SK-N-MC (cell line): ENCODE results near the gene ADPRS.

Experiments used
- DNase-seq: peaks from one replicate; pipeline ENCODE4 v3.0.0-alpha.2; 2011; ENCODE audit warnings: low read depth, low spot score
- H3K27ac ChIP-seq: fragments of 200-600 bp; sonication (generic); 2 replicates; pipeline ENCODE4 v1.5.1; 2016; ENCODE audit warnings: mixed run types
- H3K36me3 ChIP-seq: fragments of 200-600 bp; sonication (generic); 2 replicates; pipeline ENCODE4 v1.6.1; 2017; ENCODE audit warnings: antibody characterized with exemption, low read length, mixed read lengths; ENCODE audit not compliant: insufficient read depth
- H3K4me3 ChIP-seq: fragments of 200-600 bp; sonication (generic); 2 replicates; pipeline ENCODE4 v1.5.1; 2016
- H3K9ac ChIP-seq: fragments of 200-600 bp; sonication (generic); 2 replicates; pipeline ENCODE4 v1.8.0; 2017; ENCODE audit warnings: mixed run types, mixed read lengths; ENCODE audit not compliant: insufficient read length
- H3K9me3 ChIP-seq: fragments of 200-600 bp; sonication (generic); 2 replicates; pipeline ENCODE4 v1.6.1; 2017; ENCODE audit warnings: low read depth, mild to moderate bottlenecking, antibody characterized with exemption, low read length, moderate library complexity, mixed read lengths
- EZH2 ChIP-seq: fragments of 200-600 bp; sonication (generic); IDR thresholded peaks from one replicate; pipeline ENCODE4 v1.6.1; 2017; ENCODE audit warnings: antibody characterized with exemption
- FOXP2 ChIP-seq: optimal IDR thresholded peaks from 2 replicates; pipeline ENCODE3; 2011; ENCODE audit warnings: mild to moderate bottlenecking, moderate library complexity; ENCODE audit not compliant: insufficient read depth; ENCODE audit errors: extremely low read length, control extremely low read depth
- POLR2AphosphoS5 ChIP-seq: IDR thresholded peaks from 2 replicates; pipeline ENCODE4 v1.6.1; 2012; ENCODE audit warnings: mild to moderate bottlenecking, low read depth, low read length, borderline replicate concordance

The ADPRS gene

DNA sequence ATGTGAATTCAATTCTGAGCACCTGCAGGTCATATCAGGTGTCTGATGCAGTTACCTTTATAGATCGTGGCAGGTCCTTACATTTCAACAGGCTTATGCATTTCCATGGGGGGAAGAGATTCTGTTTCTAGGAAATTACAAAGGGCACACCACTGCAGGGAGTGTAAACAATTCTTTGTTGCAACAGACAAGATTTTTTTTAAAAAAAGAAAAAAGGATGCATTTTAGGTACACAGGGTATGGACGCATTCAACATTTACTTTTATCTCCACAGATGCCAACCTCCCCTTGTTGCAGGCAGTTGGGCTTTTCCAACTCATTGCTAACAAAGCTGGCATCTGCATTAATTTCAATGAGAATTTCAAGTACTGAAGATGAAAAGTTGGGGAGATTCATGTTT, 18.3 kb upstream of the ADPRS start:
- DNase-seq: no peak
- Histone ChIP-seq H3K36me3 (no peaks in the 10 kb centered on the region), H3K27ac (no peak overlapping the region), H3K9ac (no peak overlapping the region), H3K9me3 (no peaks in the 10 kb centered on the region; the same call in 1 of the 2 replicates), H3K4me3 (no peak overlapping the region)
- TF ChIP-seq FOXP2: no peak
- no peak for TF ChIP-seq POLR2AphosphoS5
- TF ChIP-seq EZH2: no peak

DNA sequence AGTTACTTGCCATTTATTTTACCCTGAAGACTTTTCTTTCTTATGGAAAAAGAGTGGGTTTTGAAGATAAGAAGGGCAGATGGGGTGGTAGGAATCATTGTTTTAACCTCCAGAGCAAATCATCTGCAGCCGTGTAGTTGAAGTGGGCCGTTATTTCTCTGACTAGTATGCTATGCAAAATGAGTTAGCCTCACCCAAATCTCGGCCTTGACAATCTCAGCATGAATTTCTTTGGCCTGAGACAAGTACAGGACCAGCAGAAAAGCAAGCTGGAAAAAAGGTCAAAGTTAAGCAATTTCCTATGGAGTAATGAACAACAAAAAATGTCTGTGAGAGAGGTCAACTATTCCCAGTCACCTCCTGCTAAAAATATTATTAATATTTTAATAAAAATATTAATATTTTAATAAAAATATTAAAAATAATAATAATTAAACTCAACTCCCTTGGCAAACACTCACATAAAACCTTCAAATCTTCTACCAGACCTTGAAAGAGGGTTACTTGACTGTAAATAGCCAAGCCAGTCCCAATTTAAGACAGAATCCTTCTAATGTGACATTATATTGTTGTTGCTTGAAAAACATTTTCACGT, 11.6 kb upstream of the ADPRS start:
- DNase-seq: no peak
- TF ChIP-seq EZH2 (no peak), FOXP2 (no peak), POLR2AphosphoS5 (no peak)
- H3K36me3 ChIP-seq: no peaks in the 10 kb centered on the region
- 0 out of 2 replicates have a peak overlapping the region, but pooled peaks have one; percentile 11 for H3K27ac ChIP-seq
- H3K9me3 ChIP-seq: no peaks in the 10 kb centered on the region
- H3K9ac ChIP-seq: no peak overlapping the region
- H3K4me3 ChIP-seq: no peak overlapping the region

DNA sequence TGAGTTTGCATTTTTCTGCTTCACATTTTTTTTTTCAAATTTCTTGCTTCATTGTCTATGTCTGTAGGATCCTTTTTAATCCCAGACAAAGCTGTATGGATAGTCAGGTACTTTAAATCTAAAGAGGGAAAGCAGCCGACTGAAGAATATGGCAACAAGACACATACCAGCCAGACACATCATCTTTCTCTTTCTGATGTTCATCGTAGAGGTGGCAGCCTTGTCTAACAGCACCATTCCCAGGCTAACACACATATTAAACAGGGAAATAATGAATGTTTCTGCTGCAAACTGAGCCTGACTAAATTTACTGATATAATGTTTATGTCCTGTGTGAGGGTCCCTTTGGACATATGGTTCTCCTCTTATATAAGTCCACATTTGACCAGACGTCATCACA, 8.5 kb upstream of the ADPRS start:
- no peak for TF ChIP-seq EZH2
- no peak for TF ChIP-seq POLR2AphosphoS5
- TF ChIP-seq FOXP2: no peak
- peak overlapping the region; percentile 42 for H3K9ac ChIP-seq
- H3K9me3 ChIP-seq: no peaks in the 10 kb centered on the region
- peak overlapping the region; percentile 24; the same call in 1 of the 2 replicates for H3K4me3 ChIP-seq
- no peaks in the 10 kb centered on the region for H3K36me3 ChIP-seq
- no peak for DNase-seq
- peak overlapping the region; percentile 84 for H3K27ac ChIP-seq

DNA sequence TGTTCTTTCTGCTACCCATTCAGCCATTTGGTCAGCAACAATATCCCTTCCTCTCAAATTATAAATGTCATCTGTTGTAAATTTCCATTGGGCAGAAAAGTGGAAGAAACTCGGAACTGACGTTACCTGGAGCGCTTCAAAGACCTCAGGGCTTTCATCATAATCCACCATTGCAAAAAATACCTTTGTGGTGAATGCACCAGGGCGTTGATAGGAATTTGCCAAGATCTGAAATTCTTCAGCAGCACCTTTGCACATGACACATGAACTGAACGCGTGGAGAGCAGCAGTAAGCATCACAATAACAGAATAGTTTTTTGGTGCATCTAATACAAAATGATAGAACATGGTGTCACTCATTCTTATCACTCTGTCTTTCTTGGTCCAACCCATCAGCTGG, 7.9 kb upstream of the ADPRS start:
- TF ChIP-seq FOXP2 (no peak), EZH2 (no peak), POLR2AphosphoS5 (no peak)
- DNase-seq: no peak
- Histone ChIP-seq H3K9me3 (no peaks in the 10 kb centered on the region), H3K4me3 (no peak overlapping the region), H3K9ac (no peak overlapping the region), H3K36me3 (no peaks in the 10 kb centered on the region), H3K27ac (peak overlapping the region; percentile 84; the same call in 1 of the 2 replicates)

DNA sequence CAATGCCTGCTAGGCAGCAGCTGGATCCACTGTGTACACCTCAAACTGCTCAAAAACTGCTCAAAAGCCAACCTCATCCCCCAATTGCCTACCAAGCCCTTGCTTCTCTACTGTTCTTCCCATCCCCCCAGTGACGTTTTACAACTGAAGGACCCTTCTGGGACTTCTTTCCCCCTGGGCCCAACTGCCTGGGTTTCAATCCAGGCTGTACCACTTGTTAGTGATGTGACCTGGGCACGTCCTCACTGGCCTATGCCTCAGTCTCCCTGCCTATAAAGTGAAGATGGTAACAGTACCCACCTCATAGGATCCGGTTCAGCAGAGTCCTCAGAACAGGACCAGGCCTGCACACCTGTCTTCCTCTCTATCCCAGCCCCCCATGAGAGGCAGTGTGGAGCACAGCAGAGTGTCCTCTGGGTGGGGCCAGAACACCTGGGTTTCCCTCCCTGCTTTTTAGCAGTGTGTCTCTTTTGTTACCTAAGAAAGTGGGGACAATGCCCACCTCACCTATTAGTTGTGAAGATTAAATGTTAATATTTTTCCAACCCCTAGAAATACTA, 6.7 kb upstream of the ADPRS start:
- no peak overlapping the region for H3K9ac ChIP-seq
- no peaks in the 10 kb centered on the region for H3K36me3 ChIP-seq
- H3K27ac ChIP-seq: peak overlapping the region; percentile 48; the same call in 1 of the 2 replicates
- H3K9me3 ChIP-seq: no peaks in the 10 kb centered on the region
- no peak for DNase-seq
- no peak overlapping the region for H3K4me3 ChIP-seq
- TF ChIP-seq POLR2AphosphoS5 (no peak), EZH2 (no peak), FOXP2 (no peak)

DNA sequence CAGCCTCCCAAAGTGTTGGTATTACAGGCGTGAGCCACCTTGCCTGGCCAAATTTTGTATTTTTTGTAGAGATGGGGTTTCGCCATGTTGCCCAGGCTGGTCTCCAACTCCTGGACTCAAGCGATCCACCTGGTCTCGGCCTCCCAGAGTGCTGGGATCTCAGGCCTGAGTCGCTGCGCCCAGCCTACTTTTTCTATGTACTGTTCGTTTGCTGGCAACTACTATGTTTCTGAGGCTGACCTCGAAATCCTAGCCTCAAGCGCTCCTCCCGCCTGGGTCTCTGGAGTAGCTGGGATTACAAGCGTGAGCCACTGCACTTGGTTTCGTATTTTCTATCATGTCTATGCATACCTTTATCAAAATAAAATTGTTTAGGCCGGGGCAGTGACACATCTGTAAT, 5.5 kb upstream of the ADPRS start:
- H3K27ac ChIP-seq: no peak overlapping the region
- DNase-seq: no peak
- H3K9ac ChIP-seq: no peak overlapping the region
- no peaks in the 10 kb centered on the region for H3K36me3 ChIP-seq
- no peak overlapping the region for H3K4me3 ChIP-seq
- no peaks in the 10 kb centered on the region for H3K9me3 ChIP-seq
- TF ChIP-seq POLR2AphosphoS5: no peak
- no peak for TF ChIP-seq FOXP2
- no peak for TF ChIP-seq EZH2

DNA sequence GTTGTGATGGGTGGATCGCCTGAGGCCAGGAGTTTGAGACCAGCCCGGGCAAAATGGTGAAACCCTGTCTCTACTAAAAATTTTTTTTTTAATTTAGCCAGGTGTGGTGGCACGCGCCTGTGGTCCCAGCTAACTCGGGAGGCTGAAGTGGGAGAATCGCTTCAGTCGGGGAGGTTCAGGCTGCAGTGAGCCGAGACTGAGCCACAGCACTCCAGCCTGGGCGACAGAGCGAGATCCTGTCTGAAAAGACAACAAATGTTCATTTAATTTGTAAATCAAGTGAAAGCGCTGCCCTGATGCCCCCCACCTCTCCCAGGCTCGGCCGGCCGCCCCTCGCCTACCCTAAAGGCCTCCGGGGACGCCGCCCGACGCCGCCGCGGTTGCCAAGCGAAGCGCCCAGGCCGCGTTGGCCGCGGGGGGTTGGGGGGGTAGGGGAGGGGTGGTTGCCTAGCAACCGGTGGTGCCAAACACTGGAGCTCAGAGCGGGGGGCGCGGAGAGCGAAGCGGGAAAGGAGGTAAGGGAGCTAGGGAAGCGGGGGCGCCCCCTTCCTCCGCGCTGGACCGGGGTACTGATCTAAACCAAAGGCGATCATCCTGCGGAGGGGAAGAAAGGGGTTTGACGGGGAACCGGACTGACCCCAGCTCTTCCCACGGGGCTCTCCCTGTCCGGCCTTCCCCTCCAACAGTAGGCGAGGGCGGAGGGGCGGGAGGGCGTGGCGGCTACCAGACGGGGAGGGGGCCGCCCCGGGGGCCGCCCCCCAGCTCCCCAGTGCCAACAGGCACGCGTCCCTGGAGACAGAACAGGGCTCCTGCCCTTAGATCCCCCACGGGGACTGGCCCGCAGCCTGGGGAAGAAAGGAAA, 4.8 kb upstream of the ADPRS start, which contains the start of gene TEKT2:
Gene TEKT2, plus strand, starts transcription at position 460 of the 862 bp plus-strand sequence. CDS start 828 bp downstream, outside the sequence.
- no peak for DNase-seq
- Histone ChIP-seq H3K4me3 (peak within 1 kb of the TSS; percentile 83), H3K9me3 (no peaks in the 10 kb centered on the region), H3K36me3 (no peaks in the 10 kb centered on the region), H3K9ac (peak within 1 kb of the TSS; percentile 63), H3K27ac (peak within 1 kb of the TSS; percentile 21; the same call in 1 of the 2 replicates)
- TF ChIP-seq EZH2: no peak
- no peak; the same call in 1 of the 2 replicates for TF ChIP-seq POLR2AphosphoS5
- no peak for TF ChIP-seq FOXP2

DNA sequence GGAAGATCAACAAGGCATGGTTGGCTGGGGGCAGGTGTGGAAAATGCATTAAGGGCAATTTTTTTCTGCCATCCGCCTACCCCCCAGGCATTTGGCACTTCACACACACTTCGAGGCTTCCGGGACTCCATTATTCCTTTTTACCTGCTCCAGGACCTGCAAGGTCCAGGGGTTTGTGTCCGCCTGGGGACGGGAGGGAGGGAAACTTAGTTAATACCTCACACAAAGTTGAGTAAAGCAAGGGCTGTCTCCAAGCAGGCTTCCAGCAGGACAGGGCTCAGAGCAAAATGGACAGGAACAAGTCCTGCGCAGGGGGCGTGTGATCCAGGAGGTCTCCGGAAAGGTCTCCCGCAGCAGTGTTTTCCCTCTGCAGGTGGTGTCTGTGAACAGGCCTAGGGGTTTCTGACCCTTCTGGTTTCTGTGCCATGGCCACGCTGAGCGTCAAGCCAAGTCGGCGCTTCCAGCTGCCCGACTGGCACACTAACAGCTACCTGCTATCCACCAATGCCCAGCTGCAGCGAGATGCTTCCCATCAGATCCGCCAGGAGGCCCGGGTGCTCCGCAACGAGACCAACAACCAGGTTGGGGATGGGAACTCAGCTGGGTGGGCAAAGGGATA, 4.1 kb upstream of the ADPRS start:
- no peak for TF ChIP-seq POLR2AphosphoS5
- TF ChIP-seq FOXP2: no peak
- no peak for TF ChIP-seq EZH2
- H3K9ac ChIP-seq: peak overlapping the region; percentile 63

More for the DNA sequence above, 4.1 kb upstream of the ADPRS start:
- no peak for DNase-seq
- Histone ChIP-seq H3K9me3 (no peaks in the 10 kb centered on the region), H3K36me3 (no peaks in the 10 kb centered on the region), H3K27ac (no peak overlapping the region), H3K4me3 (peak overlapping the region; percentile 83)
